HG03460 (cell line): ENCODE data around the gene MS4A12.
A peak's percentile ranks its signal among the peaks of the same experiment; 100 is the strongest.
"Not testable (repeated sequence)": the region's sequence is repeated elsewhere in the genome, so short reads cannot be mapped to it uniquely, and the experiment has no call there.

ENCODE experiments used
- ATAC-seq: cut with Tn5 transposase; IDR thresholded peaks from one replicate; pipeline ENCODE4 v1.9.1; 2021; ENCODE audit not compliant: unreplicated experiment

Gene MS4A12, protein sequence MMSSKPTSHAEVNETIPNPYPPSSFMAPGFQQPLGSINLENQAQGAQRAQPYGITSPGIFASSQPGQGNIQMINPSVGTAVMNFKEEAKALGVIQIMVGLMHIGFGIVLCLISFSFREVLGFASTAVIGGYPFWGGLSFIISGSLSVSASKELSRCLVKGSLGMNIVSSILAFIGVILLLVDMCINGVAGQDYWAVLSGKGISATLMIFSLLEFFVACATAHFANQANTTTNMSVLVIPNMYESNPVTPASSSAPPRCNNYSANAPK

DNA sequence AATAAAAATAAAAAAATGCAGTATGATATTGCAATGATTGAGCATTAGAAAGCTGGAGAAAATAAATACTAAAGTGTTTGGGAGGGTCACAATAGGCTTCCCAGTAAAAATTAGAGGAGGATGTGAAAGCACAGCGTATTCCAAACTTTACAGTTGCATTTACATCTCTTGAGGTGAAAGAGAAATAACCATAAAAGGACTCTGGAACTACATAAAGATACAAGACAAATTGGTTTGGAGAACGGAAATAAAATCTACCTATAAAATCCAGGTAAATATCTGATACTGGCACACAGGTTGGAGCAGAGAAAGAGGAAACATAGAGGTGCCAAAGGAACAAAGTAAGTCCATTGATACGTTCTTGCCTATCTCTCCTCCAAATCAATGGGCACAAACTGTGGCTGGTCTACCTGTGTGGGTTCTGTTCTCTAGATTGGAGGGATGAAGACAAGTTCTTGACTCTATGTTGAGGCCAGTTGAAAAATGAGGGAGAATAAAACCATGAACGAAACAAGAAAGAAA is at the start of gene MS4A12:
TSS of gene MS4A12 (plus strand) at position 291 of the 522 bp plus-strand sequence. CDS start 4,541 bp downstream, outside the sequence.
- no peak for ATAC-seq

DNA sequence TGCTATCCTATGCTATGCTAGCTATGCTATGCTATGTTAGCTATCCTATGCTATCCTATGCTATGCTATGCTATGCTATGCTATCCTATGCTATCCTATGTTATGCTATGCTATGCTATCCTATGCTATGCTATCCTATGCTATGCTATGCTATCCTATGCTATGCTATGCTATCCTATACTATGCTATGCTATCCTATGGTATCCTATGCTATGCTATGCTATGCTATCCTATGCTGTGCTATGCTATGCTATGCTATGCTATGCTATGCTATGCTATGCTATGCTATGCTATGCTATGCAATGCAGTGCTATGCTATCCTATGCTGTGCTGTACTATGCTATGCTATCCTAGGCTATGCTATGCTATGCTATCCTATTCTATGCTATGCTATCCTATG is 45.5 kb upstream of the MS4A12 start:
- ATAC-seq = no peak

DNA sequence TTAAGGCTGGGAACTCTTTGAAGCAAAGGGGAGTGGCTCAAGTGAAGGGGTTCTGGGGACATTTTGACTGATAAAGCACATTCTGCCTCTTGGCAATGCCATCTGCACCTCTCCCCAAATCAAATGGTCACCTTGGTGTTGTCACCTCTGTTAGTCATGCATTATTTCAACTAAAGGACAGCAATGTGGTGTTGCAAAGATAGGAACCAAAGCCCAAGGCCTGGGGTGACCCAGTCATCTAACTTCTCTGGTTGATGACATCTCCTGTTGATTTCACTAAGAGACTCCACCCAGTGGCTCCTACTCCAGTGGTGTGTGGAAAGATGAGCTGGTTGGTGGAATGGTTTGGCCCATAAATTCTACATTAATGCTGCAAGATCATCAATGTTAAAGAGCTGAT is 44.7 kb upstream of the MS4A12 start:
- no peak for ATAC-seq

DNA sequence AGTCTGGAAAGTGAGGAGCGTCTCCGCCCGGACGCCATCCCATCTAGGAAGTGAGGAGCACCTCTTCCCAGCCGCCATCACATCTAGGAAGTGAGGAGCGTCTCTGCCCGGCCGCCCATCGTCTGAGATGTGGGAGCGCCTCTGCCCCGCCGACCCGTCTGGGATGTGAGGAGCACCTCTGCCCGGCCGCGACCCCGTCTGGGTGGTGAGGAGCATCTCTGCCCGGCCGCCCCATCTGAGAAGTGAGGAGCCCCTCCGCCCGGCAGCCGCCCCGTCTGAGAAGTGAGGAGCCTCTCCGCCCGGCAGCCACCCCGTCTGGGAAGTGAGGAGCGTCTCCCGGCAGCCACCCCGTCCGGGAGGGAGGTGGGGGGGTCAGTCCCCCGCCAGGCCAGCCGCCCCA is 41.4 kb upstream of the MS4A12 start:
- ATAC-seq = not testable (repeated sequence)

DNA sequence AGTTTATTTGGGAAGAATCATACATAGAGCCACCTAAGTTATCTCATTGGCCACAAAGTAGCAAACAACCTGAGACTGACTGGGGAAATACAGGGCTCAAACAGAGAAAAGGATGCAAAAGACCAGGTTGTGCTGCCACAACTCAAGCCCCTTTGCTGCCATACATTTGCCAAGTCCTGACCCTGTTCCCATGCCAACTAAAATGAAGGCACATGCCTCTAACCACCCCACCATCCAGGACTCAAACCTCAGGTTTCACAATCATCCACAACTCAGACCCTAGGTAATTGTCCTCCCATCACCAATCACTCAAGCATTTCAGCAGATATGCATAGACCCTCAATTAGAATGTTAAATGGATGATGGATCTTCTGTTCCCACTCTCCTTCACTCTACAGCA is 38.4 kb upstream of the MS4A12 start:
- no peak for ATAC-seq

DNA sequence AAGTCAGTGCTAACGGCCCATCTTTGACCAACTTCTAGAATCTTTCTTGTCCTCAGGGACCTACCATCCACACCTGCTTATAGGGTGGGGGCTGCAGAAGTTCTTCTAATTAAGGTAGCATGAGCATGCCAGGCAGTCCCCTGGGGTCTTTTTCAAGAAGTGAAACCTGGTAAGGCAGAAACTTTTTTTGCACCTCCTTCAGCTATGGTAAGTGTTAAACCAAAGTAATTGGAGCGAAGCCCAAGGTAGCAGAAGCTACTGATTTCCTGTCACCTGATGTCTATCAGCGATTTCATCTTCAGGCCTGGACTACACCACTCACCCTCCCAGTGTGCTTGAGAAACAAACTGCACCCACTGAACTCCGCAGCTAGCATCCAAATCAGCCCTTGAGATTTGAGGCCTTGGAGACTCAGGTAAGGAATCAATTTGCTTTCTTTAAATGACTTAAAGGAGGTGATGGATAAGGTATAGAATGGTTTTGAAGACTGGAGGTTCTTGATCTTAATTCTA is 37.0 kb upstream of the MS4A12 start, which contains the start of gene MS4A1:
TSS of gene MS4A1 (plus strand) at position 317 of the 512 bp plus-strand sequence. CDS start 6,528 bp downstream, outside the sequence.
- ATAC-seq = peak; percentile 87

DNA sequence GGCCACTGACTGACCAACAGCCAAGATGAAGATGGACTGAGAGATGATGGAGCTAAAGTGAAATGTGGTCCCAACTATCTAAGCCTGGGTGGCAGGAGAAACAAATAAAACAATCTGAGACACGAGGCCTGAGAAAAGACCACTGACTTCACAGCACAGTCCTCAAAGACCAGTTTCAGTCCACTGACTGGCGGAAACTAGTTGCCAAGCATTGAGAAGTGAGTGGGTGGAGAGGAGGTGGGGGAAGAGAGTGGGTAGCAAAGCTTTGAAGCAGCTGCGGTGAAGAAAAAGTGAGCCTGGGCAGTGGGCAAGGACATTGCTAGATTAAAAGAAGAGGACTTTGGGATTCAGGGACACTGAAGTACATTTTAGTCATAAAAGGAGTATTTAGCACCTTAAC is 35.0 kb upstream of the MS4A12 start:
- ATAC-seq = peak; percentile 33

DNA sequence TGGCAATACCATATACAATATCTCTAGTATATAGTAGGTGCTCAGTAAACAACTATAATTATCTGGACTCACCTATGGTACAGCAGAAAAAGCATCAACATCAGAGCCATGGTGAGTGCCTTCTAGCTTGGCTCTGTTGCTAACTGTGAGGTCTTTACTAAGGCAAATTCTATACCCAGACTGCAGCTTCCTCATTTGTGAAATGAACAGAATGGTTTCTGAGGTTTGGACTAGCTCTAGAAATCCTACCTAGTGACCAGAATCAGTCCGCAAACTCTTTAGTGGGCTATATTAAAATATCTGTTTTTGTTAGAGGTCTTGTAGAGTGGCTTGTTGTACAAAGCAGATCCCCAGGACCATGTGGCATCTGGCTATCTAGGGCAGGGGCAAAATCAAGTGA is 33.2 kb upstream of the MS4A12 start:
- ATAC-seq = no peak

DNA sequence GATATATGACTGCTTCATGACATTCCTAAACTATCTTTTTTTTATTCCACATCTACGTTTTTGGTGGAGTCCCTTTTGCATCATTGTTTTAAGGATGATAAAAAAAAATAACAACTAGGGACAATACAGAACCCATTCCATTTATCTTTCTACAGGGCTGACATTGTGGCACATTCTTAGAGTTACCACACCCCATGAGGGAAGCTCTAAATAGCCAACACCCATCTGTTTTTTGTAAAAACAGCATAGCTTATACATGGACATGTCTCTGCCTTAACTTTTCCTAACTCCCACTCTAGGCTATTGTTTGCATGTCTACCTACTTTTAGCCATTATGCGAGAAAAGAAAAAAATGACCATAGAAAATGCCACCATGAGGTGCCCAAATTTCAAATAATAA is 23.7 kb upstream of the MS4A12 start:
- ATAC-seq = no peak

DNA sequence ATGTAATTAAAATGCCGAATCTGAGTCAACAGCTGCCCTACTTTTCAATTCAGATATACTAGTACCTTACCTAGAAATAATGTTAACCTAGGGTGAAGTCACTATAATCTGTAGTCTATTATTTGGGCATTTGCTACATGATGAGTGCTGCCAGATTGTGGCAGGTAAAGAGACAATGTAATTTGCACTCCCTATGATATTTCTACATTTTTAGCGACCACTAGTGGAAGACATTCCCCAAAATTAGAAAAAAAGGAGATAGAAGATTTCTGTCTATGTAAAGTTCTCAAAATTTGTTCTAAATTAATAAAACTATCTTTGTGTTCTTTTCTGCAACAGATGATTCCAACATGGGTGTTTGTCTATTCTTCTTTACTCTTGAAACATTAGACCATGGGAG is 22.9 kb upstream of the MS4A12 start:
- no peak for ATAC-seq

DNA sequence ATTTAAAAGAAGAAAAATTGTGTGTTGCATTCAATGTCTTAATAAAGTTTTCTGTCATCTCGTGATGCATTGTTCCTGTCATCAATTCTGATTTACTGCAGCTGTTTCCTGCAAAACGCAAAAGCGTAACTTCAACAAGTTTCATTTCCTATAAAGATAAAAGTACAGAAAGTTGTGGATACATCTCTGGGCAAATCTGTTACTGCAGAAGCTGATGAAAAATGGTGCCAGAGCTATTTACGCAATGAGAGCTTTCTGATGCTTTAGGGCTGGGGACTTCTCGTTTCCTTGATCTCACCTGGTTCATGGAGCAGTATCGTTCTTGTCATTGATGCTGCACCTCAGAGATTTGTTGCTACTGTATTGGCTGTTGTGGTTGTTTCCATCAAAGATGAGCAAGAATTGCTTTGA is 15.5 kb upstream of the MS4A12 start:
- ATAC-seq = peak; percentile 54

DNA sequence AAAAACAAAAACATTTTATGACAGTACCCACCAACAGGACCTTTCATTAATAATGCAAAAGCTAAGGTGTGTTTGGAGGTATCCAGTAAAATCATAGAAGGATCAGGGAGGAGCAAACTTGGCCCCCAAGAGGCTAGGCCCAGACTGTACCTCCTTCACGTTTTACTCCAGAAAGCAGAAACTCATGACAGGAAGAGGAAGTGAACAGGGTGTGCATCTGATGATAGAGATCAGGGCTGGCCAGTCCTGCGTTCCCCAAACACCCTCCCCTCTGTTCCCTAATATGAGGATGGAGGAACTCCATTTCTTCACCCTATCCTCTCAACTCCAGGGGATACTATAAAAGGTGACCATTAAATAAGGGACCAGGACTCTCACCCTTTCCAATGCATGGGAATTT is 10.2 kb upstream of the MS4A12 start:
- ATAC-seq = no peak

DNA sequence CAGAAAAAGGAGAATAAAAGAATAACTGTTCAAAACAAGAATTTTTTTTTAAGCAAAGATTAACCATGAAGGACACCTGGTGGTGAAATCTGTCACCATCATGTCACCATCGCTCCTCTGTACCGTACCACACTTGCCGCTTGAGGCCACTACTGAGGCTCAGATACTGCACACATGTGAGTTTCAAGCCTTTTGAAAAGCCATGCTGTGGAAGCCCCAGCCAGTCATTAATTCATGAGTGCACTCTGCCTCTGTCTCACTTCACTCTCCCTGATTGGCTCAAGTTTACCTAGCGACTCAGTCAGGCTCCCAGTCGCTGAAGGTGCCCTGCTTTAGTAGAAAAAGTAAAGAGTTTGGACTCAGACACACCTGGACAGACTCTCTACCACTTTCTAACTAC is 6.6 kb upstream of the MS4A12 start:
- ATAC-seq = peak; percentile 86

DNA sequence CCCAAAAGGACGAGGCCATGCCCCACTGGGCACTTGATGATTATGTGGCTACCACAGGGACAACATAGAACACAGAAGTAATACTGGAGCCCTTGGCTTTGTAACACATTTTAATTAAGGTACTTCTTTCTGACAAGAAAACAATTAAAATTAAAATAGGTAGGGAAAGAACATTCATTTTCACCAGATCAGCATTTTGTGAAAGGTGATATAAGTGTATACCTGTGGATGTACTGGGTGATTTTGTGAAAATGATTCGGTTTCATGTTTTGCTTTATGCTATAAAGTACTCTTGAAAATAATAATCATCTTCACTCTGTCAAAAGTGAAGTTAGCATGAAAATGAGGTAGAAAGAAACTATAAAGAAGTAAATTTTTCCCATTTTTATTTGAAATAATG is 876 bp downstream of the MS4A12 start:
- no peak for ATAC-seq

DNA sequence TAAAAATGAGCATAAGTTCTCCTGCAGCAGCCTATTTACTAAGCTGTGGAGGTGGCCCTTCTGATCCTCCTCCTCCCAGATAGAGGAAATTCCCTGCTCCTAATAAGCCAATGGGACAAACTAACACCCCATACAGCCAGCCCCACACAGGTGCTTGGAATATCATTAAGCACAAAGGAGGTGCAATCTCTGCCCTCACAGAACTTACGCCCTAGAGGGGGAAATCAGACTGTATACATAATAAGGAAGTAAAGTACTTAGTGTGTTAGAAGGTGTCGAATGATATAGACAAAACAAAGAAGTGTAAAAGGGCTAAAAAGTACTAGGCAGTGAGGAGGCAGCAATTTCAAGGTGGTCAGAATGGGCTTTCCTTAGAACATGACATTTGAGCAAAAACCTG is 5.8 kb downstream of the MS4A12 start:
- ATAC-seq = no peak

DNA sequence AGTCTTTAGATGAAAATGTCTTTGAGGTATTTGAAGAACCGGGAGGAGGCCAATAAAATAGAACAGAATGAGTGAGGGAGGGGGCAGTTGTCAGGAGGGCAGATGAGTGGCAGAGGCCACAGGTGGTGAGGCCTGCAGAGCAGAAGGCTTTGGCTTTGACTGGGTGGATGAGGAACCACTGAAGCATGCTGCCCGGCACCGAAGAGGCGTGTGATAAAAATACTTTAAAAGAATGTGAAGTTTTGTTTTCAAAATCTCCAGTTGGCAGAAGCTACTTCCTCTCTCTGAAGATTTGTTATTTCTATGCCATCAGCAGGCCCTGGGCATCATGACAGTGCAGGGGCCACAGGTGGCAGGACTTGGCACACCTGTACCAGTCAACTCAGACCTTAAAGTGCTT is 6.3 kb downstream of the MS4A12 start:
- no peak for ATAC-seq

DNA sequence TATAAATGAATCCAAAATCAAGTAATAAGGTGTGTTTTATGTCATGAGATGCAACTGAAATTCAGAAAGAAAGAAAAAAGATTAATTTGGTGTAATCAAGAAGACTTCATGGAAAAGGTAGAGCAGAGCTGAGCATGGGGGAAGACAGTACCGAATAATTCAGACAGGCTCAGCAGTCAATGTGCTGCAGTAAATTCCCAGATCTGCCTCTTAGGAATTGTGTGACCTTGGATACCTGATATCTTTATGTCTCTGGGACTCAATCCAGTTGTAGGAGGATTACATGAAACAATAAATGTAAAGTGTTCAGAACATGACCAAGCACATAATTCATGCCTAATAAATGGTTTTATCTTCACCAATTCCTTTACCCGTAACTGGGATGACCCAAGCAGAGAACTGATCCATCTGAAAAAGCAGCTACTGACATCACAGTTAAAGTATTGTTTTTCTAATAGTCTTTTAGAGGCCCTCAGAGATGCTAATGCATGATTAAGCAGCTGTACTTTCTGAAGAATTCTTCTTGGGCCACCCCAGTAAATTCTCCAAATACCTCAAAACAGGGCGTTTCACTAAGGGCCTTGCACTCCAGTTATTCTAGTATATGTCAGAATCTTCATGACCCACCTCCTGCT is 7.8 kb downstream of the MS4A12 start:
- ATAC-seq = no peak

DNA sequence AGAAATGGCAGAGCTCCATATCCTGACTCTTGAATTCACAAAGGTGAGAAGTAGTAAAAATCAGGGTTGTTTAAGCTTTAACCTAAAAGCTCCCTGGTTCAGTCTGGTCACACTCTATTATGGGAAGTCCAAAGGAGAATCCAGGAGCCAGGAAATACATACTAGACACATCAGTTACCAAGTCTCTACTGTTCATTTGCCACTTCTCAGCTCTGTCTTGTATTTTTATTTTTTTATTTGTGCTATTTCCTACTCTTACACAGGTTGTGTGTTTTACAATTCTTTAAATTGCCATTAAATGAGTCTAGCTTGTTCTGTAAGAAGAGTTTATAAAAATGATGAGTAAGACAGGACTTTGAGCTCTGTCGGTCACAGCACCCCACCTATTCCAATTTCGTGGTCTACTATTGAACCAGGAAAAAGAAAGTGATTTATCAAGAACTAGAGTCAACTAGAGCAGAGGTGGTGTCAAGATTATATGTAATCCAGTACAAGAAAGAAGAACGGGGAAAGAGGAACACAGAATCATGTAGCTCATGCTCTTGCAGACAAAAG is 9.7 kb downstream of the MS4A12 start:
- no peak for ATAC-seq

DNA sequence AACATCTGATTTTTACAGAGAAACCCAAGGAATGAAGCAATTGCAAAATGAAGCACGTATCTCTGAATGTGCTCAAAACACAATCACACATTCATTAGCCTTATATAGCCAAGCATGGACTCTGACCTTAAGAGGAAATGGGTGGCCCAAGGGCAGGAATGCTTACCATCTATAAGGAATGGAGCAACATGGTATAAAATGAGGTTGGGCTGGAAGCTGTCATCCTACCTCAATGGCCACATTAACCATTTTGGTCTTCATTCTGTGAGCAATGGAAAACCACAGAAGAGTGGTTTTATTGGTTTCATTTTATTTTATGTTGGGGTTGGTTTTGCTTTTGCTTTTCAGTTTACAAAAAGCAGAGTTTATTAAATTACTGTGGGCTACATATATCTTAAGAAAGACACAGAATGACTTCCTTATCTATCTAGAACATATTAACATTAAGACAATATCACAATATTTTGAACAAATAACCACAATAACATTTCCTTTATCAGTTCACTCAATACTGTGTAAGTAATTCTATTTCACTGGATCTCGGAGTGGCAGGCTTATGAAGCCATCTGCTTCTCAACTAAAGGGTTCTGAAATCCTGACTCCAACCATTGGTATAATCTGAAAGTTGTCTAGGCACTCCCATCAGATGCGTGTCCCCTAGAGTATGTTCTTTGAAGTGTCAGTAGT is 11.8 kb downstream of the MS4A12 start:
- no peak for ATAC-seq

DNA sequence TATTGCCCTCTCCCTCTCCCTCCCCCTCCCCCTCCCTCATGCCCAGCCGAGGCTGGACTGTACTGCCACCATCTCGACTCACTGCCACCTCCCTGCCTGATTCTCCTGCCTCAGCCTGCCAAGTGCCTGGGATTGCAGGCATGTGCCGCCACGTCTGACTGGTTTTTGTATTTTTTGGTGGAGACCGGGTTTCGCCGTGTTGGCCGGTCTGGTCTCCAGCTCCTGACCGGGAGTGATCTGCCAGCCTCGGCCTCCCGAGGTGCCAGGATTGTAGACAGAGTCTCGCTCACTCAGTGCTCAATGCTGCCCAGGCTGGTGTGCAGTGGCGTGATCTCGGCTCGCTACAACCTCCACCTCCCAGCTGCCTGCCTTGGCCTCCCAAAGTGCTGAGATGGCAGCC is 17.0 kb downstream of the MS4A12 start:
- ATAC-seq = not testable (repeated sequence)

DNA sequence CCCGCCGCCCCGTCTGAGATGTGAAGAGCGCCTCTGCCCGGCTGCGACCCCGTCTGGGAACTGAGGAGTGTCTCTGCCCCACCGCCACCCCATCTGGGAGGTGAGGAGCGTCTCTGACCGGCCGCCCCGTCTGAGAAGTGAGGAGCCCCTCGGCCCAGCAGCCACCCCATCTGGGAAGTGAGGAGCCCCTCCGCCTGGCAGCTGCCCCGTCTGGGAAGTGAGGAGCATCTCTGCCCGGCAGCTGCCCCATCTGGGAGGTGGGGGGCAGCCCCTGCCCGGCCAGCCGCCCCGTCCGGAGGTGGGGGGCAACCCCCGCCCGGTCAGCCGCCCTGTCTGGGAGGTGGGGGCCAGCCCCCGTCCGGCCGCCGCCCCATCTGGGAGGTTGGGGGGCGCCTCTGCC is 17.6 kb downstream of the MS4A12 start:
- not testable (repeated sequence) for ATAC-seq
